HepG2 (cell line): ENCODE measurements around the gene CDK2. TPM values are rescaled to one million over a fixed set of nuclear protein-coding genes. Genes with fewer than 3 reads are reported as not detected.

Experiments
- ATF4 ChIP-seq, 2 experiments: fragments of 450-650 bp in 1 of 2; sonication (generic) in 1 of 2; formaldehyde crosslinking; IDR thresholded peaks; 2 replicates each; pipeline versions ENCODE4 v1.5.0 to v1.8.0; 2020 to 2022; ENCODE audit warnings: mild to moderate bottlenecking in 1 of 2, missing genetic modification reagents in 1 of 2
- CEBPB ChIP-seq: IDR thresholded peaks from 2 replicates; pipeline ENCODE4 v1.6.1; 2011; ENCODE audit warnings: low read depth, low read length, improper control_type of control experiment, borderline replicate concordance
- GMEB1 ChIP-seq: sonication (generic); formaldehyde crosslinking; IDR thresholded peaks from 2 replicates; pipeline ENCODE4 v1.5.1; 2020; ENCODE audit warnings: missing genetic modification reagents, mild to moderate bottlenecking, borderline replicate concordance
- IRX3 ChIP-seq: sonication (generic); formaldehyde crosslinking; IDR thresholded peaks from 2 replicates; pipeline ENCODE4 v1.8.1; 2023; ENCODE audit warnings: mild to moderate bottlenecking, low read depth, missing genetic modification reagents, borderline replicate concordance
- KDM5A ChIP-seq: fragments of 200-600 bp; sonication (generic); IDR thresholded peaks from 2 replicates; pipeline ENCODE4 v1.7.0; 2018; ENCODE audit warnings: antibody characterized with exemption, mild to moderate bottlenecking, low read length, borderline replicate concordance
- PBX3 ChIP-seq: sonication (generic); formaldehyde crosslinking; IDR thresholded peaks from 2 replicates; pipeline ENCODE4 v1.8.1; 2023; ENCODE audit warnings: missing genetic modification reagents, inconsistent platforms, borderline replicate concordance
- PLSCR1 ChIP-seq: sonication (generic); formaldehyde crosslinking; IDR thresholded peaks from 2 replicates; pipeline ENCODE4 v1.5.0; 2020; ENCODE audit warnings: missing genetic modification reagents, mild to moderate bottlenecking, borderline replicate concordance
- ZKSCAN1 ChIP-seq: fragments of 150-350 bp; IDR thresholded peaks from 2 replicates; pipeline ENCODE4 v1.6.1; 2014; ENCODE audit warnings: low read length
- ZNF784 ChIP-seq: sonication (generic); formaldehyde crosslinking; IDR thresholded peaks from 2 replicates; pipeline ENCODE4 v1.5.1; 2020; ENCODE audit warnings: missing genetic modification reagents, mild to moderate bottlenecking, borderline replicate concordance
- polyA plus RNA-seq, 8 experiments: library from polyadenylated mRNA; depleted of rRNA in 3 of 8; stranded (reverse) in 7 of 8; unstranded in 1 of 8; fragments of >200 nt; fragmentation: Illumina TruSeq in 4 of 8; extraction: Trizol in 4 of 8; gene quantifications; 2 replicates each; pipeline versions ENCODE4 v1.2.1 to v1.2.3, GENCODE V29; 2011 to 2016; ENCODE audit warnings: low read depth in 4 of 8, missing spikeins in 1 of 8, mixed read lengths in 1 of 8; ENCODE audit not compliant: insufficient read depth in 1 of 8
- total RNA-seq, 5 experiments: library from RNA; depleted of rRNA; stranded (reverse); fragments of >200 nt; fragmentation: Illumina TruSeq; extraction: Trizol; gene quantifications; 2 replicates each; pipeline ENCODE4 v1.2.3, GENCODE V29; 2016; ENCODE audit warnings: low read depth in 1 of 5

The CDK2 gene
- total and polyA plus RNA-seq, 2 of the 13 experiments (the other 11 are each of a cell fraction or from before 2014, with no cell fraction given), result 47.5 to 52.6 TPM

- TF ChIP-seq CEBPB (no peak), ZNF784 (CRISPR knock-in tag) (no peak), IRX3 (CRISPR knock-in tag) (no peak), ATF4 (CRISPR knock-in tag; IDR thresholded peaks at IDR 0.05) (no peak), GMEB1 (CRISPR knock-in tag) (no peak), PBX3 (CRISPR knock-in tag) (no peak), ZKSCAN1 (no peak), PLSCR1 (CRISPR knock-in tag) (no peak), KDM5A (no peak)
These were observed 35.8 kb upstream of the CDK2 start, which contains the start of gene DGKA (continued) for GRCh38 chr12:55930771-55931316.
